Measurements from ENCODE around the gene ATP2B1. TPM values are rescaled to one million over a fixed set of nuclear protein-coding genes. Genes with fewer than 3 reads are reported as not detected.
"Not testable (repeated sequence)": the region's sequence is repeated elsewhere in the genome, so short reads cannot be mapped to it uniquely, and the experiment has no call there.

ATP2B1 gene
- 10 to 100 TPM; 22.6 to 24.5 (median 23.5) TPM for total RNA-seq

DNA sequence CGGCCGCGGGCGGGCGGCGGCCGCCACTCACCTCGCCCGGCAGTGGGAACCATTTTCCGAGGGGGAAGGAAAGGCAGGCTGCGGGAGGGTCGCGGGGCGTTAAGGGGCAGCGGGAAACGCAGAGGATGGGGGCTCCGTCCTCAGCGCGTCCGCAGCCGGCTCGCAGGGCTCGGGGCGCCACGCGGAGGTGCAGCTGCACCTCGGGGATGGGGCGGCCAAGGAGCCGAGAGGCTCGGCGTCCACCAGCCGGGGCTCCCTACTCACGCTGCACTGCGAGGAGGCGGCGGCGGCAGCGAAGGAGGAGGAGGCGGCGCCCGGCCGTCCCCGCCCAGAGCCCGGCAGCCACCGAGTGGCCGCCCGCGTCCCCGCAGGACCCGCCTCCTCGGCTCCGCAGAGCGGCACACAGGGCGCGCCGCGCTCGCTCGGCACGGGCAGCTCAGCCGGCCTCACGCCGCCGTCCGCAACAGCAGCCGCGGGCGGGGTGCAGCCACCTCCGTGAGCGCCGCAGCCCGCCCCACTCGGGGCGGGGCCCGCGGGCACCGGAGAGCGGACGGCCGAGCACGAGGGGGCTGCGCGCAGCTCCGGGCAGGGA is at the start of gene ATP2B1:
TSS of gene ATP2B1 (minus strand) at position 274 of the 592 bp plus-strand sequence. CDS start 52,952 bp downstream, outside the sequence.
- ATAC-seq: peak; percentile 75 to 76
- H3K27me3 Mint-ChIP-seq (ENCODE audit: low read depth): no peaks in the 10 kb centered on the region
- no peaks in the 10 kb centered on the region for H3K9me3 Mint-ChIP-seq
- DNase-seq: peak; percentile 73
- peak within 1 kb of the TSS; percentile 96 for H3K4me3 Mint-ChIP-seq
- H3K4me1 Mint-ChIP-seq (ENCODE audit: low read depth): peaks cover 39% of the 10 kb centered on the region
- no peaks in the 10 kb centered on the region for H3K36me3 Mint-ChIP-seq (ENCODE audit: insufficient read depth)

DNA sequence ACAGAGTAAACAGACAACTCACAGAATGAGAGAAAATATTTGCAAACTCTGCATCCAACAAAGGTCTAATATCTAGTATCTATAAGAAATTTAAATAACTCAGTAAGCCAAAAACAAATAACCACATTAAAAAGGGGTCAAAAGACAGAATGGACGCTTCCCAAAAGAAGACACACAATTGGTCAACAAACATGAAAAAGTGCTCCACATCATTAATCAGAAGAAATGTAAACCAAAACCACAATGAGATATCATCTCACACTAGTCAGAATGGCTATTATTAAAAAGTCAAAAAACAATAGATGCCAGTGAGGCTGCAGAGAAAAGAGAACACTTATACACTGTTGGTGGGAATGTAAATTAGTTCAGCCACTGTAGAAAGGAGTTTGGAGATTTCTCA is 49.3 kb upstream of the ATP2B1 start:
- DNase-seq; H3K9me3 Mint-ChIP-seq; H3K27me3 Mint-ChIP-seq (ENCODE audit: low read depth); H3K36me3 Mint-ChIP-seq (ENCODE audit: insufficient read depth); H3K4me3 Mint-ChIP-seq; ATAC-seq: not testable (repeated sequence)
- H3K4me1 Mint-ChIP-seq (ENCODE audit: low read depth): peaks cover 44% of the 10 kb centered on the region

DNA sequence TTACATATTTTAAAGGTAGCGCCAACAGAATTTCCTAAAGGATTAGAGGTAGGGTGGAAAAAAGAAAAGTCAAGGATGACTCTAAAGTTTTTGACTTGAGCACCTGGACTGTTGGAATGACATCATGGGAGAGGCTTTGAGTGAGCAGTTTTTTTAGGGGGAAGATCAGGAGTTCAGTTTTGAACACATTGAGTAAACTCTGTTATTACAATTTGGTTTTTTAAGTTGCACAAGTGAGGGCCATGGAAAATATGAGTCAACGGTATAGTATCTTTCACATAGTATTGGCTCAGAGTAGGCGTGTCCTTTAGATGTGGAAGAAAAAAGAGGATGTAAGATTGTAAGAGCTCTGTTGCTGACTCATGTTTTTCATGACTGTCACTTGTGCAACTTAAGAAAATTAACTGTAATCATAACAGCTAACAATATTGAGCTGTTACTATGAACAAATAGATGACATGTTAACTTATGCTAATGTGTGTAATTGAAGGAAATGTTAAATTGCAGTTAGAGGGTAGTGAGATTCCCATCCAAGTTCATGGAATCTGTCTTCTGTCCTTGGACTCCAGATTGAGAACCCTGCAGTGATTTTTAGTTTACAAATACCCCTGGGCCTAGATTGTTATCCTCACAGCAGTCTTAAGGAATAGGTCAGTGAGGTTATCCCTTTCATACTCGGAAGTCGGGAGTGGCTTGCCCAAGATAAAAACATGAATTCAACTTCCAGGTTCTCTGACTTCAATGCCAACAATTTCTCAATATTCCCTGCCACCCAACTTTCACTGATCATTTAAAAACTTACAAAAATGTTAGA is 48.2 kb upstream of the ATP2B1 start:
- DNase-seq (no peak), ATAC-seq (peak; percentile 95)
- H3K4me3 Mint-ChIP-seq: peak overlapping the region; percentile 17
- peaks cover 39% of the 10 kb centered on the region for H3K4me1 Mint-ChIP-seq (ENCODE audit: low read depth)
- no peaks in the 10 kb centered on the region for H3K36me3 Mint-ChIP-seq (ENCODE audit: insufficient read depth)
- no peaks in the 10 kb centered on the region for H3K27me3 Mint-ChIP-seq (ENCODE audit: low read depth)
- H3K9me3 Mint-ChIP-seq: peaks cover 9% of the 10 kb centered on the region

DNA sequence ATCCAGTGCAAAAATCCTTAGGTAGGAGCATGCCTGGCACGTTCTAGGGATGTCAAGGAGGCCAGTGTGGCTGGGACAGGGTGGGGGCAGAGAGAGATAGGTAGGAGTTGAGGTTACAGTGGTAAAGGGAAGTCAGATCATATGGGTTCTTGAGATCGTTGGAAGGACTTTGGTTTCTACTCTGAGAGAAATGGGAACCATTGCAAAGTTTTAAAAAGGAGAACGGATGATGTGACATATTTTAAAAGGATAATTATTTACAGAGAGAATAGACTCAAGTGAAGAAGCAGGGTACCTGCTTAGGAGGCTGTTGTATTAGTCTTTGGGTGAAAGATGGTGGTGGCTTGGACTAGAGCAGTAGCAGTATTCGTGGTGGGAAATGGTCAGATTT is 47.6 kb upstream of the ATP2B1 start:
- H3K9me3 Mint-ChIP-seq: peaks cover 9% of the 10 kb centered on the region

DNA sequence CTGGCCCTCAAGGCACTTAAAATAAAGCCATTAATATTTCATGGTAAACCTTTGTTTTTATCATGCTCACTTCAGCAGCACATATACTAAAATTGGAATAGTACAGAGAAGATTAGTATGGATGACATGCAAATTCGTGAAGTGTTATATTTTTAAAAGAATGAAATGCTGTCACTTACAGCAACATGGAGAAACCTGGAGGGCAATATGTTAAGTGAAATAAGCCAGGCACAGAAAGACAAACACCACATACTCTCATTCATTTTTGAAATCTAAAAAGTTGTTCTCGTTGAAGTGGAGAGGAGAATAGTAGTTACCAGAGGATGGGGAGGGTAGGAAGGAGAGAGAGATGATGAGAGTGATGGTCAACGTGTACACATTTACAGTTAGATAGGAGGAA is 45.4 kb upstream of the ATP2B1 start:
- DNase-seq (no peak), ATAC-seq (no peak)
- Mint-ChIP-seq H3K4me1 (ENCODE audit: low read depth) (peaks cover 25% of the 10 kb centered on the region), H3K9me3 (peaks cover 9% of the 10 kb centered on the region), H3K27me3 (ENCODE audit: low read depth) (no peaks in the 10 kb centered on the region), H3K4me3 (no peak overlapping the region), H3K36me3 (ENCODE audit: insufficient read depth) (no peaks in the 10 kb centered on the region)

More for the DNA sequence above, 47.6 kb upstream of the ATP2B1 start:
- Mint-ChIP-seq H3K4me1 (ENCODE audit: low read depth) (peaks cover 39% of the 10 kb centered on the region), H3K4me3 (no peak overlapping the region), H3K36me3 (ENCODE audit: insufficient read depth) (no peaks in the 10 kb centered on the region), H3K27me3 (ENCODE audit: low read depth) (no peaks in the 10 kb centered on the region)
- ATAC-seq (peak in 1 of 2 donors; percentile 4), DNase-seq (no peak)

DNA sequence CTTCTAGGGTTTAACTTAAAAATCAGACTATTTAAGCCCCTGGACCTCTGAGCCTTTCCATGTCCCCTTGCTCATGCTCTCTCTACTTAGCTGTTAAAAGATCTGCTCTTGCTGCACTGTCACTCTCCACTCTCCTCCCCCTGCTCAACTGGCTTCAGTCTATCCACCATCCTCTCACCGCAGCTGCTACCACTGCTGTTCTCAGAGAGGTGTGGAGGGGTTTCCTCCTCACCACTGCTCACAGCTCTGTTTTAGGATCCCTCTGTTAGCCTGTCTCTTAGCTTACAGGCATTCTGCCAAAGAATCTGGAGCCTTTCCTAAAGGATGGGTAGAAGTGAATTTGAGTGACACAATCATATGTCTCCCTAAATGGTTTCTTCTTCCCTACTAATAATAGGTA is 43.7 kb upstream of the ATP2B1 start:
- Mint-ChIP-seq H3K36me3 (ENCODE audit: insufficient read depth) (no peaks in the 10 kb centered on the region), H3K9me3 (peaks cover 9% of the 10 kb centered on the region), H3K27me3 (ENCODE audit: low read depth) (no peaks in the 10 kb centered on the region), H3K4me3 (no peak overlapping the region), H3K4me1 (ENCODE audit: low read depth) (peaks cover 15% of the 10 kb centered on the region)
- DNase-seq: no peak
- ATAC-seq: no peak

DNA sequence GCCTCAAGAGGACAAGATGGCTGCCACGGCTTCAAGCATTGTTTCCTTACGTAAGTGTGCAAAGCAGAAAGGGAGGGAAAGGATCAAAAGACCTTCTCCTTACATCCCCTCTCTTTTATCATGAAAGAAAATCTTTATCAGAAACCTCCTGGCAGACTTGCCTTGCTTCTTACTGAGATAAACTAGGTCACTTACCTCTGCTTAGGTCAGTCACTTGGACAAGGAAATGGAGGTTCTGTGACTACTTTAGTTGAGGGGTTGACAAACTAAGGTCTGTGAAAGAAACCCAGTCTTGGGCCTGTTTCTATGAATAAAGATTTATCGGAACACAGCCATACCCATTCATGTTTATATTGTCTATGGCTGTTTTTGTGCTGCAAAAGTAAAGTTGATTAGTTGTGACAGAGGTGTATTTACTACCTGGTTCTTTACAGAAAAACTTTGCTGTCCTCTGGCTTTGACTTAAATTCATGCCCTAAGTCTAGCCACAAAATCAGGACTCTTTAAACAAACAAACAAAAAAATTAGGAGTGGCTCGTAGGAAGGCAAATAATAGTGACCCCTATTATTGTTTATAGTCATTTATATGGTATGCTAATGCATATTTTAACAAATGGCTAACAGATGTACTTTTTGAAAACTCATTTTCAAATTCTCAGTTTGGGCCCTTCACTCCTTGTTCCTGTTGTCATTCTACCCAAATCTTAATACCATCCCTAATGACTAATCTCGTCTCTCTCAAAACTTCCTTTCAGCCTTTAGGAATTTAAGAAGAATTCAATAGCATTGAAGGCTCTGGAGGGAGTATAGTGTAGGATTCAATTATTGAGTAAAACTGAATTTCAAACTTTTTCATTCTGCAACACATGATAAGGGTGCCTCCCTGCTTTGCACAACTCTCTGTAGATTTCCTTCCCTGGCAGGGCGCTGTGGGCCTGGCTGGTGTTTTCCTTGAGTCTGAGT is 42.0 kb upstream of the ATP2B1 start:
- H3K4me1 Mint-ChIP-seq (ENCODE audit: low read depth): no peaks in the 10 kb centered on the region
- no peak overlapping the region for H3K4me3 Mint-ChIP-seq
- DNase-seq: no peak

DNA sequence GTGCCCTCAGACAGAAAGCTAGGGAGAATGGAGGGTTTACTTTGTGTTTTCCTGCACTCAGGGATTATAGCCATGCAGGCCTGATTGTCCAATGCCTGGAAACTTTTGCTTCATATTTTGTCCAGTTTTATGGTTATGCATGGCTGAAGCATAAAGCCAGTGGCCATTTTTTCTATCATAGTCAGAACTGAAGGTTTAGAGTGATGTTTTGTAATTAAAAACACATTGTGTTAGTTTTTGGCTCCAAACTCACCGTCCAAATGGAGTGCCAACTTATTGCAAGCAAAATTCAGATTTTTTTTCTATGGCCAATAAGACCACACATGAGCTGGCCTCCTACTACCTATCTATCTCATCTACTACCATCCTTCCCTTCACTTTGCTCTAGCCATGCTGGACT is 40.2 kb upstream of the ATP2B1 start:
- no peaks in the 10 kb centered on the region for H3K27me3 Mint-ChIP-seq (ENCODE audit: low read depth)
- ATAC-seq: no peak
- DNase-seq: no peak
- H3K4me1 Mint-ChIP-seq (ENCODE audit: low read depth): no peaks in the 10 kb centered on the region
- H3K9me3 Mint-ChIP-seq: no peaks in the 10 kb centered on the region
- no peak overlapping the region for H3K4me3 Mint-ChIP-seq
- no peaks in the 10 kb centered on the region for H3K36me3 Mint-ChIP-seq (ENCODE audit: insufficient read depth)

More for the DNA sequence above, 42.0 kb upstream of the ATP2B1 start:
- Mint-ChIP-seq H3K9me3 (no peaks in the 10 kb centered on the region), H3K36me3 (ENCODE audit: insufficient read depth) (no peaks in the 10 kb centered on the region), H3K27me3 (ENCODE audit: low read depth) (no peaks in the 10 kb centered on the region)
- ATAC-seq: no peak

DNA sequence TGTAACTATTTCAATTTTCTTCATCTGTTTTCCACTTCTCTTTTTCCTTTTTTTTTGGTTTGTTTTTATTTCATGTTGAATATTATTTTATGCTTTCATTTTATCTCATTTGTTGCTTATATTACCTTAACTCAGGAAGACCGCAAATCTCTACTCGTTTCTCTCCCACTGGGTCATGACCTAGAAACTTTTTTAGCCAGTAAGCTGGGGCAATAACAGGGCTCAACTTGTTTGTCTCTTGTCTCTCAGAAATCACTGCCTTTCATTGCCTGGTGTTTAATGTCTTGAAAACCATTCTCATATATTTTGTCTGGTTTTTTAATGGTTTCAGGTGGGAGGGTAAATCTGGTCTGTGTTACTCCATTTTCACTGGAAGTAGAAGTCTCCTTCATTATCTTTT is 36.6 kb upstream of the ATP2B1 start:
- no peaks in the 10 kb centered on the region for H3K27me3 Mint-ChIP-seq (ENCODE audit: low read depth)
- H3K4me1 Mint-ChIP-seq (ENCODE audit: low read depth): peaks cover 7% of the 10 kb centered on the region
- ATAC-seq (no peak), DNase-seq (no peak)
- peaks cover 24% of the 10 kb centered on the region for H3K9me3 Mint-ChIP-seq
- H3K36me3 Mint-ChIP-seq (ENCODE audit: insufficient read depth): peaks cover 5% of the 10 kb centered on the region
- H3K4me3 Mint-ChIP-seq: no peak overlapping the region

DNA sequence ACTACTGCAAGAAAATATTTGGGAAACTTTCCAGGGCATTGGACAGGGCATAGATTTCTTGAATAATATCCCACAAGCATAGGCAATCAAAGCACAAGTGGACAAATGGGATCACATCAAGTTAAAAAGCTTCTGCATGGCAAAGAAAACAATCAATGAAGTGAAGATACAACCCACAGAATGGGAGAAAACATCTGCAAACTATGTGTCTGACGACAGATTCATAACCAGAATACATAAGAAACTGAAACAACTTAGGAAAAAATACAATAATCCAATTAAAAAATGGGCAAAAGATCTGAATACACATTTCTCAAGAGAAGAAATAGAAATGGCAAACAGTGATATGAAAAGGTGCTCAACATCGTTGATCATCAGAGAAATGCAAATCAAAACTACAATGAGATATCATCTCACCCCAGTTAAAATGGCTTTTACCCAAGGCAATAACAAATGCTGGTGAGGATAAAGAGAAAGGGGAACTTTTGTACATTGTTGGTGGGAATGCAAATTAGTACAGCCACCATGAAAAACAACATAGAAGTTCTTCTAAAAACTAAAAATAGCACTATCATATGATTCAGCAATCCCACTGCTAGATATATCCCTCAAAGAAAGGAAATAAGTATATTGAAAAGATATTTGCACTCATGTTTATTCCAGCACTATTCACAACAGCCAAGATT is 33.8 kb upstream of the ATP2B1 start:
- no peak for ATAC-seq
- Mint-ChIP-seq H3K4me1 (ENCODE audit: low read depth) (peaks cover 7% of the 10 kb centered on the region), H3K4me3 (no peak overlapping the region), H3K9me3 (peaks cover 44% of the 10 kb centered on the region), H3K27me3 (ENCODE audit: low read depth) (no peaks in the 10 kb centered on the region), H3K36me3 (ENCODE audit: insufficient read depth) (peaks cover 6% of the 10 kb centered on the region)
- no peak for DNase-seq

DNA sequence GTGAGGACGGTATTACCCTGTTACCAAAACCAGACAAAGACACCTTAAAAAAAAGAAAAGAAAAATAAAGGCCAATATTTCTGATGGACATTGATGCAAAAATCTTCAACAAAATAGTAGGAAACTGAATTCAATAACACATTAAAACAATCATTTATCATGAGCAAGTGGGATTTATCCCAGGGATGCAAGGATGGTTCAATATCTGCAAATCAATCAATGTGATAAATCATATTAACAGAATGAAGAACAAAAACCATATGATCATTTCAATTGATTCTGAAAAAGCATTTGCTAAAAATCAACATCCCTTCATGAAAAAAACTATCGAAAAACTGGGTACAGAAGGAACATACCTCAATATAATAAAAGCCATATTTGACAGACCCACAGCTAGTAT is 32.3 kb upstream of the ATP2B1 start:
- no peak for ATAC-seq
- H3K36me3 Mint-ChIP-seq (ENCODE audit: insufficient read depth): peaks cover 6% of the 10 kb centered on the region
- DNase-seq: no peak
- no peak overlapping the region for H3K4me3 Mint-ChIP-seq
- no peaks in the 10 kb centered on the region for H3K27me3 Mint-ChIP-seq (ENCODE audit: low read depth)
- peaks cover 7% of the 10 kb centered on the region for H3K4me1 Mint-ChIP-seq (ENCODE audit: low read depth)
- peaks cover 44% of the 10 kb centered on the region for H3K9me3 Mint-ChIP-seq

DNA sequence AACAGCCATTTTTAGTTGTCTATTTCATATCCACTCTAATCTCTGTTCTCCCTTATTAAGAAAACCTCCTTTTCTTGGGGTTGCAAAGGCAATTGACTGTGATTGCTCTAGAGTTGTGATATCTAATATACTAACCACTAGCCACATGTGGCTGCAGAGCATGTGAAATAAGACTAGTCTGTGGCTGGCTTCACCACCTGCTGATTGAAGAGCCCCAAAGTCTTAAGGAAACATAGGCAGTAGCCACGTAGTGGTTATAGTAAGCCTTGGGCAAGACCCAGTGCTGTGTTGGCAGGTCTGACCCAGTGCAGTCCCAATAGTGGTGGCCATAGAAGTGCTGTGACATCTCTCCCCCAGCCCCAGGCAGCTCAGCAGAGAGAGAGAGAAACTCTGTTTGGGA is 28.4 kb upstream of the ATP2B1 start:
- Mint-ChIP-seq H3K36me3 (ENCODE audit: insufficient read depth) (peaks cover 6% of the 10 kb centered on the region), H3K4me3 (no peak overlapping the region), H3K9me3 (peaks cover 40% of the 10 kb centered on the region), H3K27me3 (ENCODE audit: low read depth) (no peaks in the 10 kb centered on the region), H3K4me1 (ENCODE audit: low read depth) (peaks cover 7% of the 10 kb centered on the region)
- ATAC-seq: no peak
- no peak for DNase-seq

DNA sequence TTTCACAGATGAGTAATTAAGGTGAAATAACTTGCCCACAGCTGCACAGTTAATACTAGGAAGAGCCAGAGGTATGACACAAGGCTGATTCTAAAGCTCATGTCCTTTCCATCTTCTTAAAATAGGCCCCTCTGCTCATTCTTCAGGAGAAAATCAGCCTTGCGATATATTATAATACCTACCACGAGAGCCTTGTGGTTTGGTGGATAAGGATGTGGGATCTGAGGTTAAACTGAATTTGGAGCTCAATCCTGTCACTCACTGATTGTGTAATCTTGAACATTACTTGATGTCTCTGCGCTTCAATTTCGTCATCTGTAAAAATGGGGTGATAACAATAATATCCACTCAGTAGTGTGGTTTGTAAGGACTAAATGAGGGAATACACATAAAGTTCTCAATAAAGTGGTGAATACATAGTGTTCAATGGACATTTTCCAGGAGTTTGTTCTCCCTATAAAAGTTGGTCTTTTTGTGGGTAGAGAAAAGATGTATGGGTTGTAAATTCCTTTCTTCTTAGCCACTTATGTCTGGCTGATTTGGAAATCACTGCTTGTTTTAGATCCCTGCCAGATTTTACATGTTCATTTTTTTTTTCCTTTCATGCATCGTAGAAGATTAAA is 25.1 kb upstream of the ATP2B1 start:
- H3K27me3 Mint-ChIP-seq (ENCODE audit: low read depth): no peaks in the 10 kb centered on the region
- H3K36me3 Mint-ChIP-seq (ENCODE audit: insufficient read depth): peaks cover 2% of the 10 kb centered on the region
- DNase-seq (no peak), ATAC-seq (no peak)
- no peak overlapping the region for H3K4me3 Mint-ChIP-seq
- peaks cover 7% of the 10 kb centered on the region for H3K4me1 Mint-ChIP-seq (ENCODE audit: low read depth)
- peaks cover 11% of the 10 kb centered on the region for H3K9me3 Mint-ChIP-seq

Measured in activated T-cell treated with anti-CD3 and anti-CD28 coated beads, Interleukin-2, amount 50 U/mL, for 4 hours (primary cell).